Loucy (cell line): Measurements from ENCODE around the gene ACRBP.

Source experiments
- EZH2phosphoT487 ChIP-seq: fragments of 200-600 bp; IDR thresholded peaks from 2 replicates; pipeline ENCODE4 v1.6.1; 2018; ENCODE audit warnings: antibody characterized with exemption, mild to moderate bottlenecking, moderate library complexity, borderline replicate concordance
- TF ChIP-seq, protein P1 (sequence below): fragments of 200-600 bp; sonication (generic); conservative IDR thresholded peaks from 2 replicates; pipeline ENCODE4 v1.5.1; 2014; ENCODE audit warnings: mild to moderate bottlenecking, antibody characterized with exemption, low read length

DNA sequence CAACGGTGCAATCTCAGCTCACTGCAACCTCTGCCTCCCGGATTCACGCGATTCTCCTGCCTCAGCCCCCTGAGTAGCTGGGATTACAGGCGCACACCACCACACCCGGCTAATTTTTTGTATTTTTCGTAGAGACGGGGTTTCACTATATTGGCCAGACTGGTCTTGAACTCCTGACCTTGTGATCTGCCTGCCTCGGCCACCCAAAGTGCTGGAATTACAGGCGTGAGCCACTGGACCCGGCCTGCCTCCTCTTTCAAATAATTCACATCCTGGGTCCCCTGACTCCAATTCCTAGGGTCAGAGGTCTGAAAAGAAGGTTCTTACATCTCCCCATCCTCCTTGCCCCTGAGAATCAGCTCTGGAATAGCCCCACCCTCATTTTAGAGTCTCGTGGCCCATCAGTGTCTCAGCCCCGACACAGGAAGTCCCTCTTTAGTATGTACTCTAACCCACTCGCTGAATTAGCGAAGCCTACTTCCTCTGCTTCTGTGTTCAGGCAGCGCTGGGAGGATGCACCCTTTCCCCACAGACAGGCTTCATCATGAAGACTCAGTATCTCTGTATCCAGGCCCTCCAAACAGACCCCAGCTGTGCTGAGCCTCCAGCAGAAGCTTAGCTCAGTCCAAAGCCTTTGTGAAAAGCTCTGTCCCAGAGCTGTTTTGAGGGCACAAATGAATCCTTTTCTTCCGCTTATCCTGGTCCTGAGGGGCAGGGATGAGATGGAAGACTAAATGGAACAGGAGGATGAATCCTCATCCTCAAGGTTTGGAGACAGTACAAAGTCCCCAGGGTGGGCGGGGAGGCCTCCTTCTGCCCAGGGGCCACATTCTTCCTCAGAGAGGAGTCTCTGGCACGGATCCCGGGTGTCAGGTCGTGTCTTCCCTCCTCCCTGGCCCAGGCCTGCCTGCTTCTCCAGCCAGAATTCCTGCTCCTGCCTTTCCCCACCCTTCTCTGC lies 14.9 kb downstream of the ACRBP start:
- TF ChIP-seq, protein P1, sequence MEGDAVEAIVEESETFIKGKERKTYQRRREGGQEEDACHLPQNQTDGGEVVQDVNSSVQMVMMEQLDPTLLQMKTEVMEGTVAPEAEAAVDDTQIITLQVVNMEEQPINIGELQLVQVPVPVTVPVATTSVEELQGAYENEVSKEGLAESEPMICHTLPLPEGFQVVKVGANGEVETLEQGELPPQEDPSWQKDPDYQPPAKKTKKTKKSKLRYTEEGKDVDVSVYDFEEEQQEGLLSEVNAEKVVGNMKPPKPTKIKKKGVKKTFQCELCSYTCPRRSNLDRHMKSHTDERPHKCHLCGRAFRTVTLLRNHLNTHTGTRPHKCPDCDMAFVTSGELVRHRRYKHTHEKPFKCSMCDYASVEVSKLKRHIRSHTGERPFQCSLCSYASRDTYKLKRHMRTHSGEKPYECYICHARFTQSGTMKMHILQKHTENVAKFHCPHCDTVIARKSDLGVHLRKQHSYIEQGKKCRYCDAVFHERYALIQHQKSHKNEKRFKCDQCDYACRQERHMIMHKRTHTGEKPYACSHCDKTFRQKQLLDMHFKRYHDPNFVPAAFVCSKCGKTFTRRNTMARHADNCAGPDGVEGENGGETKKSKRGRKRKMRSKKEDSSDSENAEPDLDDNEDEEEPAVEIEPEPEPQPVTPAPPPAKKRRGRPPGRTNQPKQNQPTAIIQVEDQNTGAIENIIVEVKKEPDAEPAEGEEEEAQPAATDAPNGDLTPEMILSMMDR = no peak
- no peak for TF ChIP-seq EZH2phosphoT487
